Astrocyte of the hippocampus (primary cell): ENCODE measurements around the gene ZDHHC24.
A peak's percentile ranks its signal among the peaks of the same experiment; 100 is the strongest.

Source experiments
- DNase-seq: peaks from one replicate; pipeline ENCODE4 v3.0.0; 2011; ENCODE audit warnings: low read depth, low spot score

The ZDHHC24 gene

DNA sequence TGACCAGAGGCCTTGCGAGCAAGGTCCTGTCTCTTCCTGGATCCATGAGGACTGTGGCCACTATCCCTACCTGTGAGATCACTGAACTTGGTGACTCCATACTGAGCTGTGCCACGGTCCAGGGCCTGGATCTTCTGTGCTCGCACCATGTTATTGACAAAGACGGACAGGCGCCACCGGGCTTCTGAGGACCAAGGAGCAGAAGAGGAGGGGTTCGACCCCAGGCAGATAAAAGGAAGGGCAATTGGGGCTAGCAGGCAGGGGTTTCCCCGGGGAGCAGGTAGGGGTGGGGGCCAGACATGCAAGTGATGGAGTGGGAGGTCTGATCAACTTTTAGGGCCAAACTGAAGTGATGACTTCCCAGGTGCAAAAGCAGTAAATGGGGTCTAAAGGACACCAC, 20.4 kb upstream of the ZDHHC24 start:
- no peak for DNase-seq

DNA sequence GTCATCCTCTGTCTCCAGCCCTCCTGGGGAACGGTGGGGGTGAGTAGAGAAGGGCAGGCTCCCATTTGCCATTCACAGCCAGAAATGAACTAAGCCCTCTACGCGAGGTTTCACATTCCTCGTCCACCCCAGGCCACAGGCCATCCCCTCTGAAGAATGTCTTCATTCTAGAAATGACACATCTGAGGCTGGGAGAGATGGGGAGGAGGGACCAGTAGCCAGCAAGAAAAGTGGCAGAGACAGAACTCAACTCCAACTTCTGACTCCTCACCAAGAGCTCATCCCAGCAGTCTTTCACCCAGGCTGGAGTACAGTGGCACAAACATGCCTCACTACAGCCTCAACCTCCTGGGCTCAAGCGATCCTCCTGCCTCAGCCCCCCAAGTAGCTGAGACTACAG, 19.1 kb upstream of the ZDHHC24 start:
- no peak for DNase-seq

DNA sequence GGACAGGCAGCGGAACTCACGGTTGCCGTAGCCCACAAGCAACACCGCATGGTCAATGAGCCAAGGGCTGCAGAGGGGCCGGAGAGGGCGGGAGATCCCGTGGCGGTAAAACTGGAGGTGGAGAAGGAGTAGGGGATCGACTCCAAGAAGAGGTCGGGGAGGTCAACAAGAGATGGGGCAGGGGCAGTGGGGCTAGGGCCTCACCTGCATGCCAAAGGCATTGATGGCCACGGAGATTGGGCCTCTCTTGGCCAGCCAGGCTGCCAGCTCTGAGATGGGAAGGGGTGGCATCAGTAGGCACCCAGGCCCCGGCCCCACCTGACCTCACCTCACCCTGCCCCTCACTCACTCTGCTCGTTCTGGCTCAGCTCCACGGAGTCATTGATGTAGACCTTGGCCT, 18.7 kb upstream of the ZDHHC24 start:
- DNase-seq = no peak

DNA sequence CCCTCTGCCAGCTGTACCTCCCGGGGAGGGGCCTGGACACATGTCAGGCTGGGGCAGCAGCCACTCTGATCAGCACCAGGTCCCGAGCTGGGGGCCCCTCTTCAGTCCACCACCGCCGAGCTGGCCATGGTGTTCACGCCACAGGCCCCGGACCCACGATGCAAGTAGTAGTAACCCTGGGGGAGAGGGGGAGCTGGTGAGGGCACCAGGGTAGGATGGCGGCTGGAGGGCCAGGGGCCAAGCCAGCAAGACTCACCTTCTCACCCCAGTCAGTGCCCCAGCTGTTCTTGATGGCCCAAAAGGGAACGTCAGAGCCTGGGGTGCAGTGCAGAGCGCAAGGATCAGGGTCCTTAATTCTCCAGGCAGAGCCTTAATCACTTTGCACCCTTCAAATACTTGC, 18.0 kb upstream of the ZDHHC24 start:
- DNase-seq = no peak

DNA sequence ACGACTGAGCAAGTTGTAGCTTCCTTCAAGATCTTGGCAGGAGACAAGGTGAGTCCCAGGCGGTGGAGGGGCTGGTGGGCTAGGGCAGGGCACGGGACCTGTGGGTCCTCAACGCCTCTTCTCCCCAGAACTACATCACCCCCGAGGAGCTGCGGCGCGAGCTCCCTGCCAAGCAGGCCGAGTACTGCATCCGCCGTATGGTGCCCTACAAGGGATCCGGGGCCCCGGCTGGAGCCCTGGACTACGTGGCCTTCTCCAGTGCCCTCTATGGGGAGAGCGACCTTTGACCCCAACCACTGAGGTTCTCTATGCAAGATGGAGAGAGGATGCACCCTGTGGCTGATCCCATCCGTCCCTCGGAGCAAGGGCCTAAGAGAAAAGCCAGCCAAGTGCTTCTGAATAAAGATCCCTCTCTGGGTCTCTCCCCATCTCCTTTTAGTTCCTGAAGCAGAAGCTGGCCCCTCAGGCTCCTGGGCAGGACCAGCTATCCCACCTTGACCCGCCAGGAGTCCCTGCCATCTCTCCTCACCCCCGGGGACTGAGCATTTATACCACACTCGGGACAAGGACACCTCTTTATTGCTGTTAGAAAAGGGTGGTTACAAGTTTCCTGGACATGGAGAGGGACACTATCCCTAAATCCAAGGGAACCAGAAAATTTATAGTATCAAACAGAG, 17.2 kb upstream of the ZDHHC24 start:
- DNase-seq = no peak

DNA sequence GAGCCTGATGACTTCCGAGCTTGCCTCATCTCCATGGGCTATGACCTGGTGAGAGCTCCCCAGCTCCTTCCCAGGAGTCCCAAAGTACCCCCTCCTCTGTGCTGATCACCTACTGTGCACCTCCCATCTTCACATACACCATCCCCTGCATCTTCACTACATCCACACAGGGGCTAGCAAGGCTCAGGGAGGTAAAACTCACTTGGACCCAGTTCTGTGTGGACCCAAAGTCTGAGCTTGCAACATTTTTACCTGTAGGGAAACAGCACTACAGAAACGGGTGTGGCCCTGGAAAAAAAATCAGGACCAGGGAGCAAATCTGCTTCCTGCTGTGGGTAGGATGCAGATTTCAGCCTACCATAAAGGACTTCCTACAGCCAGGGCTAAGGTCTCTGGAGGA, 16.4 kb upstream of the ZDHHC24 start:
- no peak for DNase-seq

DNA sequence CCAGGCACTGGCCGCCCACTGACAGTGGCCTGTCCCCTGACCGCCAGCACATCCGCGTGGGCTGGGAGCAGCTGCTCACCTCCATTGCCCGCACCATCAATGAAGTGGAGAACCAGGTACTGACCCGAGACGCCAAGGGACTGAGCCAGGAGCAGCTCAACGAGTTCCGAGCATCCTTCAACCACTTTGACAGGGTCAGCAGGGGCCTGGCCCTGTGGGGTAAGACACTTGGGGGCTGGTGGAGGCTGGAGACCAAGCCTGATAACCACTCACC, 16.1 kb upstream of the ZDHHC24 start:
- no peak for DNase-seq

DNA sequence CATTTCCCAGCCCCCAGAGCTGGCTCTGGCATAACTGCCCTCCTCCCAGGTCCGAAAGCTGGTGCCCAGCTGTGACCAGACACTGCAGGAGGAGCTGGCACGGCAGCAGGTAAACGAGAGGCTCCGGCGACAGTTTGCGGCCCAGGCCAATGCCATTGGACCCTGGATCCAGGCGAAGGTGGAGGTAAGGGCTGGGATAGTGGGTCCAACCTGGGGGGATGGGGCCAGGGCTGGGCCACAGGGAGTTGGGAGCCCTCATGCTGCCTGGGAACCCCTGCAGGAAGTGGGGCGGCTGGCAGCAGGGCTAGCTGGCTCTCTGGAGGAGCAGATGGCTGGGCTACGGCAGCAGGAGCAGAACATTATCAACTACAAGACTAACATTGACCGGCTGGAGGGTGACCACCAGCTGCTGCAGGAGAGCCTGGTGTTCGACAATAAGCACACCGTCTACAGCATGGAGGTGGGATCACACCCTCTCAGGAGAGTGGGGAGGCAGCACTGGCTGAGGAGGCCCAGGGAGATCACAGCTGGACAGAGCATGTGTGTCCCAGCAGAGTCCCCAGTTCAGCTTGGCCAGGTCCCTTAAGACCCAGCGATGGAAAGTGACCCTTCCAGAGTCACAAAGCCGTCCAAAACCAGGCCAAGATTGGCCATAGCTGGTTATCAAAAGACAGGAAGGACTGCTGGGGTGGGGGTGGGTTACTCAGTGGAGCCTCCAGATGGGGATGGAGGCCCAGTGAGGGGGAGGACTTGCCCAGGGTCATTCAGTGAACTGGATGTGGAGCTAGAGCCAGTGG, 15.5 kb upstream of the ZDHHC24 start:
- DNase-seq = no peak

DNA sequence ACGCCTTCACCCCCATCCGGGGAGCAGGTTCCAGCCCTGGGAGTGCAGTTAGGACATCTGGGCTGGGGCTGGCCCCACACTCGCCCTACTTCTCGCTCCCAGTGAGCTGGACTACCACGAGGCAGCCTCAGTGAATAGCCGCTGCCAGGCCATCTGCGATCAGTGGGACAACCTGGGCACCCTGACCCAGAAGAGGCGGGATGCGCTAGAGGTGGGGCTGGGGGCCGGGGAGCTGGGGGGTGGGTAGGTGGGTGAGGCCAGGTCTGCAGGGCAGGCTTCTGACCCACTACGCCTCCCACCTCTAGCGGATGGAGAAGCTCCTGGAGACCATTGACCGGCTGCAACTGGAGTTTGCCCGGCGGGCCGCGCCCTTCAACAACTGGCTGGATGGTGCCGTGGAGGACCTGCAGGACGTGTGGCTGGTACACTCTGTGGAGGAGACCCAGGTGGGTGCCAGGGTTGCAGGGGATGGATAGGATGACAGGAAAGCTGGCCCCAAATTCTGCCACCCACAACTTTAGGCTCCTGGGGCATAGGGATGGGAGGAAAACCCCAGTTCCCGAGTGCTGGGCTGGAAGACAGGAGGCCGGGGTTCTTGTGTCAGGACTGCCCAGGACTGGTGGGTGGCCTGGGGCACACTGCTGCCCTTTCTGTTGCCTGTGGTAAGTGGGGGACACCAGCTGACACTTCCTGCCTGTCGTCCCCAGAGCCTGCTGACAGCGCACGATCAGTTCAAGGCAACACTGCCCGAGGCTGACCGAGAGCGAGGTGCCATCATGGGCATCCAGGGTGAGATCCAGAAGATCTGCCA, 14.2 kb upstream of the ZDHHC24 start:
- DNase-seq = no peak

DNA sequence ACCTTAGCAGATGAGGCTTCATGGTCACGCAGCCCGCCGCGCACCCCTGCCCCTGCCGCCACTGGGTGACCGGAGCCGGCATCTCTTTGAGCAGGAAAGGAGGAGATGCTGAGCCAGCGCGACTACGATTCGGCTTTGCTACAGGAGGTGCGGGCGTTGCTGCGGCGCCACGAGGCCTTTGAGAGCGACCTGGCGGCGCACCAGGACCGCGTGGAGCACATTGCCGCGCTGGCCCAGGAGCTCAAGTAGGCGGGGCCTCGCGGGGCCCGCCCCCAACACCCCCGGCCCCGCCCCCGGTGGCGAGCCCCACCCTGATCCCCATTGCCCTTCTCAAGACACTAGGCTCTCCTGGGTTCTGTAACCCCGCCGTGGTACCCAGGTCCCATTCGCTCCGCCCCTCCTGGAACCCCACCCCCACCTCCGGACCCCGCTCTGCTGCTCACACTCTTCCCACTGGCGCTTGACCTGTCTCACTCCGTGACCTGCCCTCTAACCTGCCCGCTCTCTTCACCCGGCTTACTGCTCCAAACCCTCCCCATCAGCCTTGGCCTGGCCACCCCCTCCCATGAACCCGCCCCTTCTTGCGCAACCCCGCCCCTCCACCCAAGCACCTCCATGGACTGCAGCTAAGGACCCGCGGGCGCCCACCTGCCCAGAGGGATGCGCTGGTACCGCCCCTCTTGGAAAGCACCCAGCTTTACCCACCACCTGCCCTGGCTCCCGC, 13.5 kb upstream of the ZDHHC24 start:
- peak; percentile 29 for DNase-seq

DNA sequence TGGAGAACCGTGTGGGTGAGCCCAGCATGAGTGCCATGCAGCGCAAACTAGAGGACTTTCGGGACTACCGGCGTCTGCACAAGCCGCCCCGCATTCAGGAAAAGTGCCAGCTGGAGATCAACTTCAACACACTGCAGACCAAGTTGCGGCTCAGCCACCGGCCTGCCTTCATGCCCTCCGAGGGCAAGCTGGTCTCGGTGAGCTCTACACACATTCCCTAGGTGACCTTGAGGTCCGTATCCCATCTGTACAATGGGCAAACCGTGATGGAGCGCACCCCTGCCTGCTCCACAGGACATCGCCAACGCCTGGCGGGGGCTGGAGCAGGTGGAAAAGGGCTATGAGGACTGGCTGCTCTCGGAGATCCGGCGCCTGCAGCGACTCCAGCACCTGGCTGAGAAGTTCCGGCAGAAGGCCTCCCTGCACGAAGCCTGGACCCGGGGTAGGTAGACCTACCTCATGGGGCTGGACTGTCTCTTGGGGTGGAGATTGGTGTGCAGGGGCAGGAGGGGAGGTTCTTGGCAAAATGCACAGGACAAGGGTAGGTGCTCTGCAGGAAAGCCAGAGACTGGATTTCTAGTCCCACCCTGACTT, 12.0 kb upstream of the ZDHHC24 start:
- no peak for DNase-seq

DNA sequence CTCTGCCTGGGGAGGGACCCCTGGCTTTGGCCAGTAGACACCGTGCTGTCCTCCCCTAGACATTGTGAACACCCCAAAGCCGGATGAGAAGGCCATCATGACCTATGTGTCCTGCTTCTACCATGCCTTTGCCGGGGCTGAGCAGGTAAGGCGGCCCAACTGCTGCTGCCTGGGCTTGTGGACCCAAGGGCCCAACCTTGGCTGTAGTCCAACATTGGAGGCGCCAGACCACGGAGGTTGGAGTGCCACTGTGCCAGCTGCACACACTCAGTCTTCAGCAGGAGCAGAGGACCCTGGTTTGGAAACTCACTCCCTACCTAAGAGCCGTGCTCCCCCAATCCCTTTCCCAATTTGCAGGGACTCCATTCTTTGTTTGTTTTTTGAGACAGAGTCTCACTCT, 10.2 kb upstream of the ZDHHC24 start:
- no peak for DNase-seq

DNA sequence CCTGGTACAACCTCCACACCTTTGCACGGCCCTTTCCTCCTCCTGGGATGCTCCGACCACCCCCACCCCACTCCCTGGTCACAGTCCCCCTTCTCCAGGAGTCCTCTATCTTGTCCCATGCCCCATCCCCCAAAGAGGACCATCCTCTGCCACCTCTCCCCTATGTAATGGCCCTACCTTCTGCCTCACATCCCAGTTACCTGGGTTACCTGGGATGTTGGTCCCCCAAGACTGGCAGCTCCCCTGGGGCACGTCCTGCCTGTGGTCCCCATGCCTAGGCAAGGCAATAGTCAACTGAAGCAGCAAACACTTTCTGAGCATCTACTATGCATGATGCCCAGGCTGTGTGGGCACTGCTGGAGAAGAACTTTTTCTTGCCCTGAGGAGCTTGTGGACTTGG, 9.6 kb upstream of the ZDHHC24 start:
- DNase-seq = no peak

DNA sequence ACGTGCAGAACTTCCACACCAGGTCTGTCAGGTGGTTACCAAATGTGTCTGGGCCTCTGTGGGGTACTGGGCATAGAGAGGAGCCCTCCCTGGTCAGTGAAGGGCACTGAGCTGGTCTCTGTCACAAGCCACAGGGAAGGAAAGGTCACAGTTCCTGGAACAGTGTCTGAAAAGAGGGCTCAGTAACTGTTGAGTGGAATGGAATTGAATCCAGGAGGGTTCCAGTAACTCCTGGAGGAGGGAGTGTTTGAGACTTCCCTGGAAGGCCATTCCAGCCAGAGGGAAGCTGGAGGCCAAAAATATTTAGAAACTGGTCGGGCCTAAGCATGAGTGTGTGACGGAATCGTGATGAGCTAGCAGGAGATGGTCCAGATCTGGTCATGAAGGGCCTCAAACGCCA, 8.8 kb upstream of the ZDHHC24 start:
- no peak for DNase-seq

DNA sequence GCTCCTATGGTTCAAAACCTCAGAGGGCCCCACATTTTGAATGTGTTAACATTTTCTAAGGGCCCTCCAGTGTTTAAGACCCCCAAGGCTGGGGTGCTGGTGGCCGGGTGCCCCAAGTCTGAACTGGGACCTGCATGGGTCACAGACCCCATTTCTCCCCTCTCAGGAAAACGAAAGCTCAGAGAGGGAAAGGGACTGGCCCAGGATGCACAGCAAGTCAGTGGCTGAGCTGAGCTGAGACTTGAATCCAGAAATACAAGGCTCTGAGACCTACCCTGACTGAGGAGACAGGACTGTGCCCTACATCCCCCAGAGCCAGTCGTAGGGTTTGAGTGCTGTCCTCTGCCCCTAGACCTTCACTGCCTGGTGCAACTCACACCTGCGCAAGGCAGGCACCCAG, 5.0 kb upstream of the ZDHHC24 start:
- no peak for DNase-seq

DNA sequence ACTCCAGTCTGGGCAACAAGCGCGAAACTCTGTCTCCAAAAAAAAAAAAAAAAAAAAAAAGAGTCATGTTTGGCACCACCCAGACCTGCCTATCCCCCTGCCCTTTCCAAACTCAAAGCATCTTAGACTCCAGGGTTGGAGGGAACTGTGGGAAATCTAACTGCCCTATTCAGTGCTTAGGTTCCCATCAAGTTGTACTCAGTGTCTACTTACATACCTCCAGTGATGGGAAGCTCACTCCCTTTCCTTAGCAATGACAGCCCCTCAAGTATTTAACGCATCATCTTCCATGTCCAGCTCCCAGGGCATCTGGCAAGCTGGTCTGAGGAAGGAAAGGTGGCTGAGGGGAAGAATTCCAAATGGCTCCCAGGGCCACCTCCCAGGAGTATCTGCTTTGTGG, 3.8 kb upstream of the ZDHHC24 start:
- no peak for DNase-seq

DNA sequence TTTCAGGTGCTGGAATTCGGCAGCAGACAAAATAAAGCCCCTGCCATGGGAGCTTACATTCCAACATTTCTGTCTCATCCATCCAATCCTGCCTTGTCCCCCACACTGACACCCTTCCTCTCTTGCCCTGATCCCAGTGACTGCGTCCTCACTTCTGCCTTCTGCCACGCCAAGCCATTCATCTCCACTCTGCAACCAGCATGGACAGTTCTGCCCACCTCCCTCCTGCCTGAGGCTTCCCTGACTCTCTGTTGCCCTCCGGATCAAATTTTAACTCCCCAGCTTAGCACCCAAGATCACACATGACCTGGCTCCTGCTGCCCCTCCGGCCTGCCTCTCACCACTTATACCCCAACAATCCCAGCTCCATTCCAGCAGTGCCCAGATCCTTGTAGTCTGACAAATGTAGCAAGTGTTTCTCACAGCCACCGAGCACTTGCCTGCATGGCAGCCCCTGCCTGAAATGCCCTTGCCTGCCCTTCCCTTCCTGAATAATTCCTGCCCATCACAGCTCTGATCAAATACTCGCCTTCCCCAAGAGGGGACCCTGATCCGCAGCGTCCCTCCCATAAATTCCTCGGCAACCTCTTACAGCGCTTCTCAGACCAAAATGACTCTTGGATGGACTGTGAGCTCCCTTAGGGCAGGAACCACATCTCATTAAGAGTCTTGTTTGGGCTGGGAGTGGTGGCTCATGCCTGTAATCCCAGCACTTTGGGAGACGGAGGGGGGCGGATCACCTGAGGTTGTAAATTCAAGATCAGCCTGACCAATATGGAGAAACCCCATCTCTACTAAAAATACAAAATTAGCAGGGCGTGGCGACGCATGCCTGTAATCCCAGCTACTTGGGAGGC, 3.2 kb upstream of the ZDHHC24 start:
- DNase-seq = no peak

DNA sequence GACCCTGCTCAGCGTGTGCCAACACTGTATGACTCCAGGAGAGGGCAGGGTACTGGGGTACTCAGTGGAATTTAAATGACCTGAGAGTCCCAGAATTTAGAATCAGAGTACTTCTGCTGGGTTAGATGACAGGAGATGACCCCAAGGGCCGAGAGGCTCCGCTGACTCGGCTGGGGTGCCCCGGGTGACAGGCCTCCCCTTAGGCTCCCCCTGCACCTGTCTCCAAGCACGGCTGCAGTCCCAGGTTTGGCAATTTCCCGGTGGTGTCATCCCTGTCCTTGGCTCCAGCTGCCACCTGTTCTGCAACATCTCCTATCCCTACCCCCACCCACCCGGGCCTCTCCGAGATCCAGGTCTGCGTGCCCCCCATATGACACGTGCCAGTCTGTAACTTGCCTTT, 2.2 kb upstream of the ZDHHC24 start:
- DNase-seq = no peak

DNA sequence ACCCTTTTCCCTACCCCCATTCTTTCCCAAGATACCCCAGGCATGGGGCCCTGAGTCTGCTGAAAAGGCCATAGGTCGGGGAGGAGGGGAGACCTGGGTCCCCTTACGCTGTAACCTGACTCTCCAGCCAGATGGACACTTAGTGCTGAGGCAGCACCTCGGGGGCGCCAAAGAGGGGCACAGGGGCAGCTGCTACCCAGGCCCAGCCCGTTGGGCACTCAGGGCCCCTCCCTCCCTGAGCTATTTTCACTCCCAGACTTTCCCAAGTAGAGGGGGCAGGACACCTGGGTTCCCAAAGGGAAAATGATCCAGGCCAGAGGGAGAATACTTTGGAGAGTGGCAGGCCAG, 1.8 kb upstream of the ZDHHC24 start:
- no peak for DNase-seq

DNA sequence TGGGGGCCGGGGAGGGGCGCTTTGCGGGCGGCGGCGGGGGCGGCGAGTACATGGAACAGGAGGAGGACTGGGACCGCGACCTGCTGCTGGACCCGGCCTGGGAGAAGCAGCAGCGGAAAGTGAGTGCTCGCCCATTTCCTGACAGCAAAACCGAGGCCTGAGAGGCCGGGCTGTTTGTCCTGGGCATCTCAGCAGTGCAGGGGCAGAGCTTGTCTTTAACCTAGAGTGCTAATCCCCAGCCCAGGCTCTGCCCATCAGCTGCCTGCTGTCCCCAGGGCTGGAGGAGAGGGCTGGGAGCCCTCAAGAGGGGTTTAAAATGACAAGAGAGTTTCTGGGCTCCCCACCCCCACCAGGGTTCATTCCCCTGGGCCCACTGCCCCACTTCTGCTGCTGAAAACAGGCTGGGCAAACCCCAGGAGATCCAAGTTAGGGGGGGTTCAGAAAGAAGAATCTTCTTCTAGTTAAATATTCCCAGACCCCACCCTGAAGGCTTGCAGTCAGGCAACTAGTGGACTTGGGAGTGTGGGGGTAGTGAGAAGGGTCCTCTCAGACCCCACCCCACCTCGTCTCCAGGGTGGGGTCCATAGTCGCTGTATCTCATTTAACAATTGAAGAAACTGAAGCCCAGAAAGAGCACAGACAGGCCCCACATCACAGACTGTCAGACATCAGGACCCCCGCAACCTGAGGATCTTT, 1.3 kb upstream of the ZDHHC24 start:
- no peak for DNase-seq
